Measurements from ENCODE around the gene PIK3IP1.

DNA sequence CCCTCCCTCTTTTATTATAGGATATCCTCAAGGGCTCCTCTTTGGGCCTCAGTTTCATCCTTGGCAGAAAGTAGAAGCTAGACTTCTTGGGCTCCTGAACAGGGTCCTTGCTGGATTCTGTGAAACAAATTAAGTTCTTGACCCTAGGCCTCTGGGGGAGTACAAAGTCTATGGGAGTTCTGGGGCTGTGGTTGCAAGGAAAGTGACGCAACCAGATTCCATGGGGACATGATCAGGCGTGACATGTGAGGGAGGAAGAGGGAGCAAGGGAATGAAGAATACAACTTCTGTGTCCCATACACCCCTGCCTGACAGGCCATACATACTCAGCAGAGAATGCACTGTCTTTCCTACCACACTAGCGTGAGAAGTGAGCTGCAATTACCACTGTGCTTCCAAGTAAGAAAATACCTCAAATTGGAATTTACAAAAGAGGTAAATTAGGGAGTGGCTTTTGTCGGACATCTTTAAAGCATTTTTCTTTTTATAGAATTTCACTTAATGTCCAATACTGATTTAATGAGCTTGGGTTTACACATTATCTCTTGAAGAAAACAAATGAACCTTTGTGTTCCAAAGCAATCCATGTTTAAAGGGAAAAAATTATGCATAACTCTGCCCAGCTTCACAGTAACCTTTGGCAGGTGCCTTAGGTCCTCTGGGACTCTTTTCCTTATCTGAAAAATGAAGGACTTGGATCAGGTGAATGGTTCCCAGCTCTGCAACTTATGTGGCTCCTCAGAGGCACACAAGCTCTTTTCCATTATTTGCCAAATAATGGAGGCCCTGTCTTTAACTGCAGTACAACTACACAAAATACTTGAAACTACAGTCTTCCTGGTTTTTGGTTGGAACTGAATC is 41.3 kb downstream of the PIK3IP1 start:
- TF ChIP-seq, protein P1, sequence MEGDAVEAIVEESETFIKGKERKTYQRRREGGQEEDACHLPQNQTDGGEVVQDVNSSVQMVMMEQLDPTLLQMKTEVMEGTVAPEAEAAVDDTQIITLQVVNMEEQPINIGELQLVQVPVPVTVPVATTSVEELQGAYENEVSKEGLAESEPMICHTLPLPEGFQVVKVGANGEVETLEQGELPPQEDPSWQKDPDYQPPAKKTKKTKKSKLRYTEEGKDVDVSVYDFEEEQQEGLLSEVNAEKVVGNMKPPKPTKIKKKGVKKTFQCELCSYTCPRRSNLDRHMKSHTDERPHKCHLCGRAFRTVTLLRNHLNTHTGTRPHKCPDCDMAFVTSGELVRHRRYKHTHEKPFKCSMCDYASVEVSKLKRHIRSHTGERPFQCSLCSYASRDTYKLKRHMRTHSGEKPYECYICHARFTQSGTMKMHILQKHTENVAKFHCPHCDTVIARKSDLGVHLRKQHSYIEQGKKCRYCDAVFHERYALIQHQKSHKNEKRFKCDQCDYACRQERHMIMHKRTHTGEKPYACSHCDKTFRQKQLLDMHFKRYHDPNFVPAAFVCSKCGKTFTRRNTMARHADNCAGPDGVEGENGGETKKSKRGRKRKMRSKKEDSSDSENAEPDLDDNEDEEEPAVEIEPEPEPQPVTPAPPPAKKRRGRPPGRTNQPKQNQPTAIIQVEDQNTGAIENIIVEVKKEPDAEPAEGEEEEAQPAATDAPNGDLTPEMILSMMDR (IDR thresholded peaks at IDR 0.05) = no peak
- TF ChIP-seq POLR2AphosphoS5 (IDR thresholded peaks at IDR 0.05) (no peak), POLR2A (IDR thresholded peaks at IDR 0.05) (no peak)
